ENCODE data around the gene CATSPERZ.
"Not testable (repeated sequence)": the region's sequence is repeated elsewhere in the genome, so short reads cannot be mapped to it uniquely, and the experiment has no call there.

CATSPERZ gene

GRCh38 chr11:64321026-64321425, 20.9 kb downstream of the CATSPERZ start:
- no peak for DNase-seq (ENCODE audit: low read depth)

- no peak for DNase-seq (ENCODE audit: low read depth)
Observed at GRCh38 chr11:64321533-64321932, 21.4 kb downstream of the CATSPERZ start.

- no peak for DNase-seq (ENCODE audit: low read depth)
Observed at GRCh38 chr11:64322925-64323260, 22.7 kb downstream of the CATSPERZ start.

- no peak for DNase-seq (ENCODE audit: low read depth)
Observed at GRCh38 chr11:64323373-64323772, 23.2 kb downstream of the CATSPERZ start.

GRCh38 chr11:64323984-64324383, 23.8 kb downstream of the CATSPERZ start:
- not testable (repeated sequence) for DNase-seq (ENCODE audit: low read depth)

- no peak for DNase-seq (ENCODE audit: low read depth)
Observed at GRCh38 chr11:64324692-64325469, 24.7 kb downstream of the CATSPERZ start.

GRCh38 chr11:64327375-64327774, 27.2 kb downstream of the CATSPERZ start:
- no peak for DNase-seq (ENCODE audit: low read depth)

- no peak for DNase-seq (ENCODE audit: low read depth)
Observed at GRCh38 chr11:64327993-64328392, 27.8 kb downstream of the CATSPERZ start.

- DNase-seq (ENCODE audit: low read depth): no peak
Observed at GRCh38 chr11:64330888-64331287, 30.7 kb downstream of the CATSPERZ start.

- peak; percentile 45 for DNase-seq (ENCODE audit: low read depth)
Observed at GRCh38 chr11:64331569-64332371, 31.6 kb downstream of the CATSPERZ start.

GRCh38 chr11:64333556-64333955, 33.4 kb downstream of the CATSPERZ start:
- no peak for DNase-seq (ENCODE audit: low read depth)

- DNase-seq (ENCODE audit: low read depth): no peak
Observed at GRCh38 chr11:64334764-64335735, 34.9 kb downstream of the CATSPERZ start.

- no peak for DNase-seq (ENCODE audit: low read depth)
Observed at GRCh38 chr11:64337538-64338249, 37.5 kb downstream of the CATSPERZ start.

- DNase-seq (ENCODE audit: low read depth): no peak
Observed at GRCh38 chr11:64338716-64339115, 38.6 kb downstream of the CATSPERZ start.

GRCh38 chr11:64339286-64339685, 39.1 kb downstream of the CATSPERZ start:
- DNase-seq (ENCODE audit: low read depth): no peak

GRCh38 chr11:64339754-64340408, 39.7 kb downstream of the CATSPERZ start, which contains the start of gene CCDC88B:
Gene CCDC88B (plus strand): TSS chr11:64340204. CDS start chr11:64340267, 63 bp downstream.
- DNase-seq (ENCODE audit: low read depth): peak; percentile 81

- peak; percentile 76 for DNase-seq (ENCODE audit: low read depth)
Observed at GRCh38 chr11:64340671-64341335, 40.6 kb downstream of the CATSPERZ start.

GRCh38 chr11:64341429-64341828, 41.3 kb downstream of the CATSPERZ start:
- no peak for DNase-seq (ENCODE audit: low read depth)

GRCh38 chr11:64341851-64342791, 42.0 kb downstream of the CATSPERZ start:
- DNase-seq (ENCODE audit: low read depth): peak; percentile 79
